Measurements from ENCODE around the gene KIAA1328. TPM values are rescaled to one million over a fixed set of nuclear protein-coding genes. Genes with fewer than 3 reads are reported as not detected.

KIAA1328 gene
- polyA plus RNA-seq, 1 donor: 5.7 TPM

- no peak for DNase-seq (ENCODE audit: low read depth)
These were observed 424.0 kb downstream of the KIAA1328 start for GRCh38 chr18:37252854-37253393.

- no peak for DNase-seq (ENCODE audit: low read depth)
These were observed 424.7 kb downstream of the KIAA1328 start for GRCh38 chr18:37253394-37254235.

GRCh38 chr18:37254236-37254754 is 425.4 kb downstream of the KIAA1328 start:
- DNase-seq (ENCODE audit: low read depth): no peak

GRCh38 chr18:37254973-37255372 is 426.0 kb downstream of the KIAA1328 start:
- DNase-seq (ENCODE audit: low read depth): no peak

DNA sequence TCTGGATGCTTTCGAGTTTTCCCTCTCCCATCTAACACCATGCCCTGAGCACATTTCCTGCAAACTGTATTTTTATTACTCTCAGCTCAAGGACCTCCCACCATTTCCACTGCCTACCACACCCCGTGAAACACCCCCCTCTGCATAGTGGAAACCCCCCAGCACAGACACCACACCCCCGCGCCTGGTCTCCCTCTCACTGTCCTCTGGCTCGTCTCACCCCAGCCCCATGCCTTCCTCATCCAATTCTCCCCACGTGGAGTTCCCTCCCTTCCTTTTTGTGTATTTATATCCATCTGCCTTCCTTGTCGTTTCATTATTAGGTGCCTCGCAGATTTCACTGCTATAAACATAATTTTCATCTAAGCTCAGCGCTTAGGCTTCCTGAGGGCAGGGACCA is 429.2 kb downstream of the KIAA1328 start:
- no peak for DNase-seq (ENCODE audit: low read depth)

- no peak for DNase-seq (ENCODE audit: low read depth)
These were observed 429.9 kb downstream of the KIAA1328 start for GRCh38 chr18:37258819-37259218.

DNA sequence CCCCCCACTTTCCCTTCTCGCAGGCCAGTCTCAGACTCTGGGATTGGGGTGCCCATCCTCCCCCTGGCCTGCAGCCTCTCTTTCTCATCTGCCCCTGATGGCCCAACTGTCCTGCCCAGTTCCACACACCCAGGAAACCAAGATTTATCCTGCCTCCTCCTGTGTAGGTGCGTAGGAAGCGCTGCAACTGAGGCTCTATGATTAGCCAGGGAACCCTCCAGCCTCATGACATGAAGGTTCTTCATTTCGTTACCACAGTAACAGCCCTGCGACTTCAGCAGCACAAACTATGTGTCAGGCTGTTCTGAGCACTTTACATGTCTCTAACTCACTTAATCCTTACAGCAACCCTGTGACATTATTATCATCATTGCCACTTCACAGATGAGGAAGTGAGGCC is 430.8 kb downstream of the KIAA1328 start:
- no peak for DNase-seq (ENCODE audit: low read depth)

DNA sequence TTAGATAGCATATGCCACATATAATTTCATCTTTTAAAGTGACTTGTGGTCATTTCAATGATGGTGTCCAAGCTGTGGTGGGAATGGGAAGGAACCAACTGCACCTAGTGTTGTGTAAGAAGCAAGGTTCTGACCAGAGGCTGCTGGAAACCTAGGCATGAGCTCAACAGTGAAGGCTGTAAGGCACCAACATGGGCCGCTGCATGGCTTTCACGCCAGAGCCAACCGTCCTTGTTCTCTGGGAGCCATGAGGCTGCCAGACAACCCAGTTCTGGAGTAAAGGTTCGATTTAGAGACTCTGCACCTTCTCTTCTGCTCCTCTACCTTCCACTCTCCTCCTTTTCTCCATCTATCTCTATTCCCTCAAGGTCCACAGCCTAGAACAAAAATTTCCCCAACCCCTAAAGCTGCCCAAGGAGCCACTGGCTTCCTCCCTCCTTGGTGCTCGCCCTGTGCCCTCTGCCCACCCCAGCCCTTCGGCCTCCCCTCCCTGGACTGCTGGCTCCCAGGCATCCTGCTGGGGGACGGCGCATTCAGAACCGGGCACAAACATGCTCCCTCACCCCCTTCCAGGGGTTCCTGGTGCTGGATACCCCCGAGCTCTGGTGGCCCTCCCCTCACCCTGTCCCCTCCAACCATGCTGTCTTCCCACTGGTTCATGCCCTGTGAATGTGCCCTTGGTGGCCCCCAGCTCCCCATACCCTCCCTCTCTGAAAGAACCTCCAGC is 431.6 kb downstream of the KIAA1328 start:
- DNase-seq (ENCODE audit: low read depth): no peak

- no peak for DNase-seq (ENCODE audit: low read depth)
These were observed 432.4 kb downstream of the KIAA1328 start for GRCh38 chr18:37261246-37261840.

GRCh38 chr18:37261988-37262387 is 433.1 kb downstream of the KIAA1328 start:
- no peak for DNase-seq (ENCODE audit: low read depth)

DNA sequence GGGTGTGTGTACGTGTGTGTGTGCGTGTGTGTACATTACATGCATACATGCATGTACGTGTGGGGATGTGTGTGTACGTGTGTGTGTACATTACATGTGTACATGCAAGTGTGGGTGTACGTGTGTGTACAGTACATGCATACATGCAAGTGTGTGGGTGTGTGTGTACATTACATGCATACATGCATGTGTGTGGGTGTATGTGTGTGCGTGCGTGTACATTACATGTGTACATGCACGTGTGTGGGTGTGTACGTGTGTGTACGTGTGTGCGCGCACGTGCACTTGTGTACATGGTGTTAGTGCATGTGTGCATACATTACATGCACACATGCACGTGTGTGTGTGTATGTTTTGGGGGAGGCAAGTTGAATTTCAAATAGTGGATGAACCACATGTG is 436.0 kb downstream of the KIAA1328 start:
- DNase-seq (ENCODE audit: low read depth): no peak

- no peak for DNase-seq (ENCODE audit: low read depth)
These were observed 436.5 kb downstream of the KIAA1328 start for GRCh38 chr18:37265382-37265781.

GRCh38 chr18:37266290-37266689 is 437.4 kb downstream of the KIAA1328 start:
- no peak for DNase-seq (ENCODE audit: low read depth)

- DNase-seq (ENCODE audit: low read depth): peak; percentile 28
These were observed 441.2 kb downstream of the KIAA1328 start for GRCh38 chr18:37270038-37270665.

GRCh38 chr18:37270666-37271052 is 441.7 kb downstream of the KIAA1328 start:
- no peak for DNase-seq (ENCODE audit: low read depth)

GRCh38 chr18:37272226-37272625 is 443.3 kb downstream of the KIAA1328 start:
- no peak for DNase-seq (ENCODE audit: low read depth)

DNA sequence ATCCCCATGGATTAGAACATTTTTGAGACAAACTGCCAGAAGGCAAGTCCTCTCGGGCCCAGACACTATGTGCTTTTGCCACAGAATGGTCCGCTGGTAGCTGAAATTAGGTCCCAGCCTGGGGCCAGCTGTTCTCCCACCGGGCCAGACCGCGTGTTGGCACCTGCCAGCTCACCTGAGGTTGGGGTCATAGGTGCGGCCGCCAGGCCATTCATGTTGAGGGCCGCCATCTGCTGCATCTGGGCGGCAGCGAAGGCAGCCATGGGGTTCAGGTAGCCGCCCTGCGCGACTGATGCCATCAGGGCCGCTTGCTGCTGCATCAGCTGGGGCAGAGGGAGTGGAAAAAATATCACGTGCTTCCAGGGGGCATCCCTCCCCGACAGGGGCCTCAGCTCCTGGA is 443.9 kb downstream of the KIAA1328 start:
- no peak for DNase-seq (ENCODE audit: low read depth)

GRCh38 chr18:37274309-37275236 is 445.6 kb downstream of the KIAA1328 start:
- DNase-seq (ENCODE audit: low read depth): no peak

- no peak for DNase-seq (ENCODE audit: low read depth)
These were observed 446.4 kb downstream of the KIAA1328 start for GRCh38 chr18:37275237-37275741.

Data from forelimb muscle (tissue), 1 donor.